ENCODE results near the gene NKD1. TPM values are rescaled to one million over a fixed set of nuclear protein-coding genes. Genes with fewer than 3 reads are reported as not detected.

NKD1 gene
- total RNA-seq, 4 donors from 2014 or later, result 3.5 to 48.1 (median 8.9) TPM

DNA sequence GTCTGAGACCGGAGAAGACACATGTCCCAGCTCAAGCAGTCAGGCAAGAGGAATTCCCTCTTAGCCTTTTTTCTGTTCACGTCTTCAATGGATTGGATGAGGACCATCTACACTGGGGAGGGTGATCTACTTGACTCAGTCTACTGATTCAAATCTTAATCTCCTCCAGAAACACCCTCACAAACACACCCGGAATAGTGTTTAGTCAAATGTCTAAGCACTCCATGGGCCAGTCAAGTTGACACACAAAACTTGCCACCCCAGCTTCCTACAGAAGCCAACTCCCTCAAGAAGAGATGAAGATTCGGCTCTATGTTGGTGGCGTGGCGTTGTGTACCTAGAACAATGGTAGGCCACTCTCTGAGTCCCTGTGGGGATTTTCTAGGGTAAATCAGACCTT, 22.5 kb upstream of the NKD1 start:
- Histone ChIP-seq H3K27me3 (no peaks in the 10 kb centered on the region), H3K36me3 (no peaks in the 10 kb centered on the region), H3K4me1 (no peaks in the 10 kb centered on the region), H3K27ac (no peak overlapping the region), H3K9me3 (no peaks in the 10 kb centered on the region), H3K4me3 (no peak overlapping the region)
- TF ChIP-seq POLR2A (IDR thresholded peaks at IDR 0.05), result no peak
- TF ChIP-seq, protein P1, sequence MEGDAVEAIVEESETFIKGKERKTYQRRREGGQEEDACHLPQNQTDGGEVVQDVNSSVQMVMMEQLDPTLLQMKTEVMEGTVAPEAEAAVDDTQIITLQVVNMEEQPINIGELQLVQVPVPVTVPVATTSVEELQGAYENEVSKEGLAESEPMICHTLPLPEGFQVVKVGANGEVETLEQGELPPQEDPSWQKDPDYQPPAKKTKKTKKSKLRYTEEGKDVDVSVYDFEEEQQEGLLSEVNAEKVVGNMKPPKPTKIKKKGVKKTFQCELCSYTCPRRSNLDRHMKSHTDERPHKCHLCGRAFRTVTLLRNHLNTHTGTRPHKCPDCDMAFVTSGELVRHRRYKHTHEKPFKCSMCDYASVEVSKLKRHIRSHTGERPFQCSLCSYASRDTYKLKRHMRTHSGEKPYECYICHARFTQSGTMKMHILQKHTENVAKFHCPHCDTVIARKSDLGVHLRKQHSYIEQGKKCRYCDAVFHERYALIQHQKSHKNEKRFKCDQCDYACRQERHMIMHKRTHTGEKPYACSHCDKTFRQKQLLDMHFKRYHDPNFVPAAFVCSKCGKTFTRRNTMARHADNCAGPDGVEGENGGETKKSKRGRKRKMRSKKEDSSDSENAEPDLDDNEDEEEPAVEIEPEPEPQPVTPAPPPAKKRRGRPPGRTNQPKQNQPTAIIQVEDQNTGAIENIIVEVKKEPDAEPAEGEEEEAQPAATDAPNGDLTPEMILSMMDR (IDR thresholded peaks at IDR 0.05), result no peak
- intact Hi-C loops (cut with DNase I; ENCODE audit: low total_unique reads), result no loop called here
- no peak for DNase-seq

GRCh38 chr16:50526249-50526648, 21.9 kb upstream of the NKD1 start:
- TF ChIP-seq, protein P1 (IDR thresholded peaks at IDR 0.05), result no peak
- intact Hi-C loops (cut with DNase I; ENCODE audit: low total_unique reads), result no loop called here
- Histone ChIP-seq H3K9me3 (no peaks in the 10 kb centered on the region), H3K36me3 (no peaks in the 10 kb centered on the region), H3K4me1 (no peaks in the 10 kb centered on the region), H3K4me3 (no peak overlapping the region), H3K27ac (no peak overlapping the region), H3K27me3 (no peaks in the 10 kb centered on the region)
- no peak for DNase-seq

DNA sequence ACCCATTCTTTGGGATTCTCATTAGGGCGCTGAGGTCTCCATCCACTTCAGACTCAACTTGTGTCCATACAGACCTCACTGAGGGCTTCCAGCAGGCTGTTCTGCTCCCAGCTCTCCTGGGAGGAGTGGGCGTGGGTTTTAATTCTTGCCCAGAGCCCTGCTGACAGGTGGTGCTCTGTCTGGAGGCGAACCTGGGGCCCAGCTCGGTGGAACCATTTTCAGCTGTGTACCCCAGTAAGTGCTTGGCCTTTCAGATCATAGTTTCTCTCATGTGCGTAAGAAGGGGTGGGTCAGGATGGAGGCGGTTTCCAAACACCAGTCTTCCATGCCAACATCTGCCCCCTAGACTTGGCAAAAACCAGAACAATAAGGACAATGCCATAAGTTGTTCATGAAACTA, 21.4 kb upstream of the NKD1 start:
- H3K27ac ChIP-seq, result no peak overlapping the region
- intact Hi-C loops (cut with DNase I; ENCODE audit: low total_unique reads), result no loop called here
- no peaks in the 10 kb centered on the region for H3K9me3 ChIP-seq
- no peak for DNase-seq
- H3K27me3 ChIP-seq, result no peaks in the 10 kb centered on the region
- TF ChIP-seq, protein P1 (IDR thresholded peaks at IDR 0.05), result no peak
- no peak for TF ChIP-seq POLR2A (IDR thresholded peaks at IDR 0.05)
- no peaks in the 10 kb centered on the region for H3K4me1 ChIP-seq
- no peak overlapping the region for H3K4me3 ChIP-seq
- H3K36me3 ChIP-seq, result no peaks in the 10 kb centered on the region

DNA sequence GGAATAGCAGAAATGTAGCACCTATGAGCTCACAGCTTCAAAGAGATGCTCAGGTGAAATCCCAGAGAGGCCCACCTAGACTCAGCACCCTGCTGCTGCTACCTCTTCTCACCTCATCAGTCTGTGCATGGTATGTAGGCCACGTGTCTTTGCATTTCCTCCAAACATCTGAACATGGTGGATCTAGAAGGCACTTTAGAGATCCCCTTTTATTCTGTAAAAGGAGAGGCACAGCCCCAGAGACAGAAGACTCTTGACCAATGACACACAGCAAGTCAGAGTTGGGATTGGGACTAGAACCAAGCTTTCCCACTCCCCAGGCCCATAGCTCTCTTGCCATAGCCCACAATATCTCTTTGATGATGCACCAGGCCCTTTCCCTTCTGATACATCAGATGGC, 19.4 kb upstream of the NKD1 start:
- no peak overlapping the region for H3K27ac ChIP-seq
- H3K36me3 ChIP-seq, result no peaks in the 10 kb centered on the region

GRCh38 chr16:50529334-50529733, 18.9 kb upstream of the NKD1 start:
- H3K4me1 ChIP-seq, result no peaks in the 10 kb centered on the region
- TF ChIP-seq, protein P1 (IDR thresholded peaks at IDR 0.05), result no peak
- no peak for TF ChIP-seq POLR2A (IDR thresholded peaks at IDR 0.05)
- no peaks in the 10 kb centered on the region for H3K27me3 ChIP-seq
- intact Hi-C loops (cut with DNase I; ENCODE audit: low total_unique reads), result no loop called here
- H3K9me3 ChIP-seq, result no peaks in the 10 kb centered on the region
- no peak overlapping the region for H3K4me3 ChIP-seq
- no peaks in the 10 kb centered on the region for H3K36me3 ChIP-seq
- no peak overlapping the region for H3K27ac ChIP-seq
- no peak for DNase-seq

More for the DNA sequence above, 19.4 kb upstream of the NKD1 start:
- Histone ChIP-seq H3K27me3 (no peaks in the 10 kb centered on the region), H3K4me3 (no peak overlapping the region), H3K9me3 (no peaks in the 10 kb centered on the region), H3K4me1 (no peaks in the 10 kb centered on the region)
- intact Hi-C loops (cut with DNase I; ENCODE audit: low total_unique reads), result no loop called here
- no peak for TF ChIP-seq POLR2A (IDR thresholded peaks at IDR 0.05)
- TF ChIP-seq, protein P1 (IDR thresholded peaks at IDR 0.05), result no peak
- no peak for DNase-seq

All from uterus (tissue), 4 donors.